NCI-H446 (cell line): ENCODE results near the gene ELANE.

Experiments
- DNase-seq, 2 experiments: peaks; one replicate each; lab custom pipeline; 2025; lab: John Stamatoyannopoulos, UW

ELANE gene

DNA sequence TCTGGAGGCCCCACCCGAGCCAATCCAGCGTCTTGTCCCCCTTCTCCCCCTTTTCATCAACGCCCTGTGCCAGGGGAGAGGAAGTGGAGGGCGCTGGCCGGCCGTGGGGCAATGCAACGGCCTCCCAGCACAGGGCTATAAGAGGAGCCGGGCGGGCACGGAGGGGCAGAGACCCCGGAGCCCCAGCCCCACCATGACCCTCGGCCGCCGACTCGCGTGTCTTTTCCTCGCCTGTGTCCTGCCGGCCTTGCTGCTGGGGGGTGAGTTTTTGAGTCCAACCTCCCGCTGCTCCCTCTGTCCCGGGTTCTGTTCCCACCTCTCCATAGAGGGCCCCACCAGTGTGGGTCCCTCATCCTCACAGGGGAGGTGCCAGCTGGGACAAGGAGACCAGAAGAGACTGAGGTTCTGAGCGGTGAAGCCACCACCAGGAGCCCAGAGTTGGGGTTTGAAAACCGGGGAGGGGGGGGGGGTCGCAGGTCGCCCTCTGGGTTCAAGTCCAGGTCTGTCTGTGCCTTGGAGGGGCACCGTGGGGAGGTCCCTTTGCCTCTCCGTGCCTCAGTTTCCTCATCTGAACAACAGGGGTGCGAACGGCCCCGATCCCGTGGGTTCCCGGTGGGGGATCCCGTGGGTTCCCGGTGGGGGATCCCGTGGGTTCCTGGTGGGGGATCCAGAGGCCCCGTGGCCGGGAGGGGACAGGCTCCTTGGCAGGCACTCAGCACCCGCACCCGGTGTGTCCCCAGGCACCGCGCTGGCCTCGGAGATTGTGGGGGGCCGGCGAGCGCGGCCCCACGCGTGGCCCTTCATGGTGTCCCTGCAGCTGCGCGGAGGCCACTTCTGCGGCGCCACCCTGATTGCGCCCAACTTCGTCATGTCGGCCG lies at the start of gene ELANE:
Gene ELANE, plus strand, starts transcription at position 168 of the 878 bp plus-strand sequence. Its CDS starts 26 bp downstream, at position 194.
- DNase-seq = no peak

DNA sequence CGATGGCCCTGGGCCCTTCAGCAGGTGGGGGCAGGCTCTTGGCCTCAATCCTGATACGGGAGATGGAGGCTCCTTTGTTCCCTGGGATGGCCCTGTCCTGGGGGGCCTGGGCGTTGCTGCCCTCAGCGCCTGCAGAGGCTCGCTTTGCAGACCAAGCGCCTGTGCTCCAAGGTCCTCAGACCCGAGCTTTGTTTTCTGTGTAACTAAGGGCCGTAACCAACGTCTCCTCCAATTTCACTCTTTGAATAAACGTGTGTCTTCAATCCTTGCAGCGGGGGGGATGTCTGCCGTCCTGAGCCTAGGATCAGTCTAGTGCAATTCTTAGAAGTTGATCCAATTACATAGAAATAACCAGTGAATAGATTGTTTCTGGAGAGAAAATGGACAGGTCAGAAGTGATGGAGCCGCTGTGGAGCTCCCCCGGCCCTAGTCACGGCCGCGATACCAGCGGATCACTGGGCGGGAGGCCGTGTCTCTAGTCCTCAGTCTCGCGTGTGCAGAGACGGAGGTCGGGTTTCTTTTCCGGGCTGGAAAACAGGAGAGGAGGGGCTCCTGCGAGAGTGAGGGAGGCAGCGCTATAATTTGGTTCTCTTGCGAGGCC lies 49.5 kb upstream of the ELANE start:
- no peak for DNase-seq

DNA sequence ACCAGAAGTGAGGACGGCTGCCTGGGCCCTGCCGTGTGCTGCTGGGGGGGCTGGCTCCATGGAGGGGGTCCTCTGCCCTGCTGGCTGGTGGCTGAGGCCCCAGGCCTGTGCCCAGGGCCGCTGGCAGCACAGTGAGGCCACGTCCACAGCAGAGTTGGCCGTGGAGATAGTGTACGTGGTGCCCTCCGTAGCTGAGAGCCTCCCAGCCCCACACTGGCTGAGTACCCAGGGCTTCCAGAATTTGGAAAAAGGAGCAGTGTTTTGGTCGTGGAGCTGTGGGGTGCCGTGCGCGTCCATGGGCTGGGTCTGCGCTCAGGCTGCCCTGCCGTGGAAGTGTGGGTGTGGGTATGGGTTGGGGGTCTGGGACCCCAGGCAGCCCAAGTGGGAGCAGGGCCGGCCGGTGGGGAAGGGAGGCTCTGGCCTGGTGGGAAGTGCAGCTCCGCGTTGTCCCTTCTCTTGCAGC lies 49.0 kb upstream of the ELANE start:
- no peak for DNase-seq

DNA sequence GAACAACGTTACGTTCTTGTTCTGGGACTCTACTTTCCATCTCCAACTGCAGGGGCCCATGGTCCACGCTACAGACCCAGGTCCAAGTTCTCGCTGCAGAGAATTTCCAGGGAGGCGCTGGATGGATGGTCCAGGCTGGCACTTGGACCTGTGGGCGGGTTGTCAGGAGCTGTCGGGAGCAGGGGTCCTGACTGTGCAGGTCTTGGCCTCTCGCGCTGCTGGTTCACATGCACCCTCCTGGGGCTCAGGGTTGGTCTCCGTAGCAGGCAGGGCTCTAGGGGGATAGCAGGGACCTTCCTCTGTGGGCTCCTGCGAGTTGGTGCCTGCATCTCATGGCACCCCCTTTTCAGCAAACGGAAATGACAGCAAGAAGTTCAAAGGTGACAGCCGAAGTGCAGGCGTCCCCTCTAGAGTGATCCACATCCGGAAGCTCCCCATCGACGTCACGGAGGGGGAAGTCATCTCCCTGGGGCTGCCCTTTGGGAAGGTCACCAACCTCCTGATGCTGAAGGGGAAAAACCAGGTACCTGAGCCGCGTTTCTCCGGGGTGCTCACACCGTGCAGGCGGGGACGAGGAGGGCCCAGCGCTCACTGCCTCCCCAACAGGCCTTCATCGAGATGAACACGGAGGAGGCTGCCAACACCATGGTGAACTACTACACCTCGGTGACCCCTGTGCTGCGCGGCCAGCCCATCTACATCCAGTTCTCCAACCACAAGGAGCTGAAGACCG lies 48.3 kb upstream of the ELANE start:
- no peak for DNase-seq

DNA sequence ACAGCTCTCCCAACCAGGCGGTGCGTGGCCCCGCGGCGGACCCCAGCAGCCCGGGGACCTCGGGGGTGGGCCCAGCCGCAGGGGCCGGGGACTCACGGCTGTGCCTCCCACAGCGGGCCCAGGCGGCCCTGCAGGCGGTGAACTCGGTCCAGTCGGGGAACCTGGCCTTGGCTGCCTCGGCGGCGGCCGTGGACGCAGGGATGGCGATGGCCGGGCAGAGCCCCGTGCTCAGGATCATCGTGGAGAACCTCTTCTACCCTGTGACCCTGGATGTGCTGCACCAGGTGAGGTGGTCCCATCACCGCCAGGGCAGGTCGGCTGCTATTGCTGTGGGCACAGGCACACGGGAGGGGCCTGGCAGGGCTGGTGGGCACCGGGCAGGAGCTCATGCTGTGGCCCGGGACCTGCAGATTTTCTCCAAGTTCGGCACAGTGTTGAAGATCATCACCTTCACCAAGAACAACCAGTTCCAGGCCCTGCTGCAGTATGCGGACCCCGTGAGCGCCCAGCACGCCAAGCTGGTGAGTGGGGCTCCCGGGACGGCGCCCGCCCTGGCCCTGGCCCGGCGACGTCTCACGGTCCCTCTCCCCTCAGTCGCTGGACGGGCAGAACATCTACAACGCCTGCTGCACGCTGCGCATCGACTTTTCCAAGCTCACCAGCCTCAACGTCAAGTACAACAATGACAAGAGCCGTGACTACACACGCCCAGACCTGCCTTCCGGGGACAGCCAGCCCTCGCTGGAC lies 47.5 kb upstream of the ELANE start:
- no peak for DNase-seq

DNA sequence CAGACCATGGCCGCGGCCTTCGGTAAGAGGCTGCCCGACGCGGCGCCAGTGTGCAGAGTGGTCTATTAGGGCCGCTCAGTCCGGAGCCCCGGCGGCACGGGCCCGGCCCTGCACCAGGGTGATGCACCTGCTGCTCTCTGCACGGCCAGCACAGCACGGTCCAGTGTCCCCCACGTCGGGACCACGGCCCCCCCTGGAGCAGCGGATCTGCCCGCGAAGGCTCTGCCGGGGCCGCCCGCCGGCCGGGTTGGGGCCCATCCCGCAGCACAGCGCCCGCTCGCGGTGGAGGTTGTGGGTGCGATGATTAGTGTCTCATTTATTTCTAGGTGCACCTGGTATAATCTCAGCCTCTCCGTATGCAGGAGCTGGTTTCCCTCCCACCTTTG lies 46.9 kb upstream of the ELANE start:
- DNase-seq = no peak

DNA sequence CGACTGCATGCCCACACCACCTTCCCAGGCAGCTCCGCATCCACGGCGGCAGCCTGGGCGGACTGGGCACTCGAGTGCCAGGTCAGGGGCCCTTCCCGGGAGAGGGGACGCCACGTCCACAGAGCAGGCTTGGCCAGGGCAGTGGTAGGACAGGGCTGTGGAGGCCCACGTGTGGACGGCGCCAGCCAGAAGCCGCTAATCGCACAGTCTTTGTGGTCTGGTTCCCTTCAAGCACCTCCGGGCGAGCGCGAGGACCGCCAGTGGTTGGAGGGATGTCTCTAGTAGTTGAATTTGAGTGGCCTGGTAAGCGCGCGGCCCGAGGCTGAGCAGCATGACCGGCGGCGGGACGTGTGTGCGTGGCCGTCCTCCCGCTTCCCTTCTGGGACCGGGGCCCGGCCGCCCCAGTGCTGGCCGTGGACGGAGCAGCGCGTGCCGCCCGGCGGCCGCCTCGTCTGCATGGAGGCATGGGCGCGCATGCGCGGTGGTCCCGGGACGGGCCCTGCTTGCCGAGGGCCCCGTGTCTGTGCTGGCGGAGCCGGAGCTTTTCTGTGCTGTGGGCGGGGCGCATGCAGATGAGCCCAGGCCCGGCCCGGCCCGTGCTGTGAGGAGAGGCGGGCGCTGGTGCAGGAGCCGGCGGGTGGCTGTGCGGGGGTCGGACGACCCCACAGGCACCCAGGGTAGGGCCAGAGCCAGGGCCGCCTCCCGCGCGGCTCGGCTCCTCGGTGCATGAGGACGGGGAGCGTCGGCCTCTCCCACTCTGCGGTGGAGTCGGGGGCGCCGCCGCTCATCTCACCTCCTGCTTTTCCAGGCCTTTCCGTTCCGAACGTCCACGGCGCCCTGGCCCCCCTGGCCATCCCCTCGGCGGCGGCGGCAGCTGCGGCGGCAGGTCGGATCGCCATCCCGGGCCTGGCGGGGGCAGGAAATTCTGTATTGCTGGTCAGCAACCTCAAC lies 46.2 kb upstream of the ELANE start:
- no peak for DNase-seq

DNA sequence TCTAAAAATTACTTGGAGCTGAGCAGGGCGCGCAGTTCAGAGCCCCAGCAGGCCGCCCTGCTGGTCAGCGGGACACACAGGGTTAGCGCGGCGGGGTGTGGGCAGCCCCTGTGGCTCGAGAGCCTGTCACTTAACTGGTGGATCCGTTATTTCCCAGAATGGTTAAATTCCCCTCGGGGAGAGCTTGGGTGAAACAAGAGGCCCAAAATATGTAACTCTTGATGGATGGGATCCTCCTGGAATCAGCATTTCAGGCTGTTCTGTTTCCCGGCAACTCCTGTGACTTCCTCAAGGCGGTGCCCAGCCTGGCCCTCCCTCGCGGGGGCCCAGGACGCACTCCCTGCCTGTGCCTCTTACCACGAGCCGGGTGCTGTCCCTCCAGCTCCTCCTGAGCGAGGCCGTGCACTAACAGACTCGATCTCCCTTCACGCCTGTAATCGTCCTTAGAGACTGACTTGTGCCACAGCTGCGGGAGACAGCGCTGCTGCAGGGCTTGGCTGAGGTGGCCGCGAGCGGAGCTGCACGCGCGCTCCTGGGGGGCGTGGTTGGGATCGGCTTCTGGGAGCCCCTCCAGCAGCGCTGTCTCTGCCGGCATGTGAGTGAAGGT lies 45.2 kb upstream of the ELANE start:
- no peak for DNase-seq

DNA sequence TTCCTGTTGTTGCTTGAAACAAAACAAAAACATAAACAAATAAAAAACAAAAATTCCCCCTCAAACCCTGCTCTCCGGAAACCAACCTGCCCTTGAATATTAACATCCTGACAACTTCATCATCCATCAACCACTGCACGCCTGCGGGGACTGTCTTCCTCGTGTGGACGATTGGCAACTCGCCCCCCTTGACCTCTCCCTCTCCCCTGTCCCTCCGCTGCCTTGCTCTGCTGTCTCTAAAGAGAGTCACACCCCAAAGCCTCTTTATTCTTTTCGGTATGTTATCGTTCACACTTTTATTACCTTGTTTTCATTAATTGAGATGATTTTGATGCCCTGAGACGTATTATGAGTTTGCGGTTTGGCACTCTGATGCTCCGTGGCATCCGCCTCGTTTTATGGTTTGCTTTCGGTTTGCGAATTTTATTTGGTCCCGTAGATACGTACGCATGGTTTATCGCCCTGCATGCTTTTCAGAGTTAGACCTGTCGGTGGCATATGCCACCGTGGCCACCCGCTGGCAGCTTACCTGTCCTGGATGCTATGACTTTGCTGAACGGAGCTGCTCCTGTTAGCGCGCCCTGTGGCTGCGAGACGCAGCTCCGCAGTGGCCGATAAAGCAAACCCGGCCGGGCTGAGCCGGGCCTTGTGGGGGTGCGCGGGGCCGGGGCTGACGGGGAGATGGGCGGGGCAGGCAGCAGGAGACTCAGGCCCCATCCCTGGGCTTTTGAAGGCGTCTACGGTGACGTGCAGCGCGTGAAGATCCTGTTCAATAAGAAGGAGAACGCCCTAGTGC lies 44.3 kb upstream of the ELANE start:
- no peak for DNase-seq

DNA sequence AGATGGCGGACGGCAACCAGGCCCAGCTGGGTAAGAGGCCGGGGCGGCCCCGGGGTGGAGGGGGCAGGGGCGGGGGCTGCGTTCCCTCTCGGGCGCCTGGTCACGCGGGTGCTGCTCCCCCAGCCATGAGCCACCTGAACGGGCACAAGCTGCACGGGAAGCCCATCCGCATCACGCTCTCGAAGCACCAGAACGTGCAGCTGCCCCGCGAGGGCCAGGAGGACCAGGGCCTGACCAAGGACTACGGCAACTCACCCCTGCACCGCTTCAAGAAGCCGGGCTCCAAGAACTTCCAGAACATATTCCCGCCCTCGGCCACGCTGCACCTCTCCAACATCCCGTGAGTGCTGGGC lies 43.7 kb upstream of the ELANE start:
- DNase-seq = no peak

DNA sequence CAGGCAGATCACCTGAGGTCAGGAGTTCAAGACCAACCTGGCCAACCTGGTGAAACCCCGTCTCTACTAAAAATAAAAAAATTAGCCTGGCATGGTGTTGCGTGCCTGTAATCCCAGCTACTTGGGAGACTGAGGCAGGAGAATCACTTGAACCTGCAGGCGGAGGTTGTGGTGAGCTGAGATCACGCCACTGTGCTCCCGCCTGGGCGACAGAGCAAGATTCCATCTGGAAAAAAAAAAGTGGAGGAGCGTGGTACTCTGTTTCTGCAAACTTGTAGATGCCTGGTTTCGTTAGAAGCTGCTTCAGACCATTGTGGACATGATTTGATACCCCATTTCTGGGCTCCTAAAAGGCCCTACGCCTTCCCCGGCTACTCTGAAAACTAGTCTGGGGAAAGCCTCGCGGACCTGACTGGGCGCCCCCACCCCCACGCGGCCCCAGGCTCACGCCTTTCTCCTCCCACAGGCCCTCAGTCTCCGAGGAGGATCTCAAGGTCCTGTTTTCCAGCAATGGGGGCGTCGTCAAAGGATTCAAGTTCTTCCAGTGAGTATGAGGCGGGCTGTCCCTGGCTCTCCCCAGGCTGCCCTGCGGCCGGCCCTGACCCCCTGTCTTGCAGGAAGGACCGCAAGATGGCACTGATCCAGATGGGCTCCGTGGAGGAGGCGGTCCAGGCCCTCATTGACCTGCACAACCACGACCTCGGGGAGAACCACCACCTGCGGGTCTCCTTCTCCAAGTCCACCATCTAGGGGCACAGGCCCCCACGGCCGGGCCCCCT lies 41.8 kb upstream of the ELANE start:
- DNase-seq = no peak

DNA sequence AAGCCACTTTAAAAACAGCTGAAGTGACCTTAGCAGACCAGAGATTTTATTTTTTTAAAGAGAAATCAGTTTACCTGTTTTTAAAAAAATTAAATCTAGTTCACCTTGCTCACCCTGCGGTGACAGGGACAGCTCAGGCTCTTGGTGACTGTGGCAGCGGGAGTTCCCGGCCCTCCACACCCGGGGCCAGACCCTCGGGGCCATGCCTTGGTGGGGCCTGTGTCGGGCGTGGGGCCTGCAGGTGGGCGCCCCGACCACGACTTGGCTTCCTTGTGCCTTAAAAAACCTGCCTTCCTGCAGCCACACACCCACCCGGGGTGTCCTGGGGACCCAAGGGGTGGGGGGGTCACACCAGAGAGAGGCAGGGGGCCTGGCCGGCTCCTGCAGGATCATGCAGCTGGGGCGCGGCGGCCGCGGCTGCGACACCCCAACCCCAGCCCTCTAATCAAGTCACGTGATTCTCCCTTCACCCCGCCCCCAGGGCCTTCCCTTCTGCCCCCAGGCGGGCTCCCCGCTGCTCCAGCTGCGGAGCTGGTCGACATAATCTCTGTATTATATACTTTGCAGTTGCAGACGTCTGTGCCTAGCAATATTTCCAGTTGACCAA lies 41.1 kb upstream of the ELANE start:
- no peak for DNase-seq

DNA sequence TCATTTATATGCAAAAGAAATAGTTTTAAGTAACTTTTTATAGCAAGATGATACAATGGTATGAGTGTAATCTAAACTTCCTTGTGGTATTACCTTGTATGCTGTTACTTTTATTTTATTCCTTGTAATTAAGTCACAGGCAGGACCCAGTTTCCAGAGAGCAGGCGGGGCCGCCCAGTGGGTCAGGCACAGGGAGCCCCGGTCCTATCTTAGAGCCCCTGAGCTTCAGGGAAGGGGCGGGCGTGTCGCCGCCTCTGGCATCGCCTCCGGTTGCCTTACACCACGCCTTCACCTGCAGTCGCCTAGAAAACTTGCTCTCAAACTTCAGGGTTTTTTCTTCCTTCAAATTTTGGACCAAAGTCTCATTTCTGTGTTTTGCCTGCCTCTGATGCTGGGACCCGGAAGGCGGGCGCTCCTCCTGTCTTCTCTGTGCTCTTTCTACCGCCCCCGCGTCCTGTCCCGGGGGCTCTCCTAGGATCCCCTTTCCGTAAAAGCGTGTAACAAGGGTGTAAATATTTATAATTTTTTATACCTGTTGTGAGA lies 40.5 kb upstream of the ELANE start:
- DNase-seq = no peak

DNA sequence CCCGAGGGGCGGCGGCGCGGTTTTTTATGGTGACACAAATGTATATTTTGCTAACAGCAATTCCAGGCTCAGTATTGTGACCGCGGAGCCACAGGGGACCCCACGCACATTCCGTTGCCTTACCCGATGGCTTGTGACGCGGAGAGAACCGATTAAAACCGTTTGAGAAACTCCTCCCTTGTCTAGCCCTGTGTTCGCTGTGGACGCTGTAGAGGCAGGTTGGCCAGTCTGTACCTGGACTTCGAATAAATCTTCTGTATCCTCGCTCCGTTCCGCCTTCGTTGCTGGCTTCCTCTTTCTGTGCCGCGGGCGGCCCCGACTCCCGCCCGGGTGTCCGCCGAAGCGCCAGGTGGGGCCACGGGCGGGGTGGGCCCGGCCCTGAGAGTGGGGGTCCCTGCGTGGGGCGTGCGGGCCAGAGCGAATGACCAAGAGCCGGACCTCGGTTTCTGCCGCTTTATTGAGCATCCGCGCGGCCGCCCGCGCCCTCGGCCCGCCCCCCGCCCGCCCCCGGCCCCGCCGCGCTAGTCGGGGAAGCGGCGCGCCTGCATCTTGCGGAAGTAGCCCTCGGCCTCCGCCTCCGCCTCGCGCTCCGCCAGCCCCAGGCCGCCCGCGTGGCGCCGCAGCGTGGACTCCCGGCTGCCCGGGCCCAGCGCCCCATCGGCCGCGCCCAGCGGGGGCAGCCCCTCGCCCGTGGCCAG lies 39.9 kb upstream of the ELANE start:
- no peak for DNase-seq

DNA sequence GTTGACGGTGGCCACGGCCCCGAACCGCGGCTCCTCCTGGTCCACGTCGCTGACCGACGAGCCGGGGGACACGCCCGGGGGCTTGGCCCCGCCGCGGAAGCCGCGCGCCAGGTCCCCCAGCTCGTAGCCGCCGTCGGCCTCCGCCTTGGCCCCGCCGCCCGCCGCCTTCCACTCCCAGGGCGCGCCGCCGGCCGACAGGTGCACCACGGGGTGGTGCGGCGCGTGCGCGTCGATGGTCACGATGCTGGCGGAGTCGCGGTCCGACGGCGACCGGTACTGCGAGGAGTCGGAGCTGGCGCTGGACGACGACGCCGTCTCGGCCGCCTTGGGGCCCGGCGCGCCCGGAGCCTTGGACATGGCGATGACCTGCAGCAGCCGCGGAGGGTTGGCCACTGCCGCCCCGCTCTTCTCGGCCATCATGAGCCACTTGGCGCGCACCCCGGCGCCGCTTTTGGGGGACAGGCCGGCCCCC lies 39.3 kb upstream of the ELANE start:
- DNase-seq = no peak

DNA sequence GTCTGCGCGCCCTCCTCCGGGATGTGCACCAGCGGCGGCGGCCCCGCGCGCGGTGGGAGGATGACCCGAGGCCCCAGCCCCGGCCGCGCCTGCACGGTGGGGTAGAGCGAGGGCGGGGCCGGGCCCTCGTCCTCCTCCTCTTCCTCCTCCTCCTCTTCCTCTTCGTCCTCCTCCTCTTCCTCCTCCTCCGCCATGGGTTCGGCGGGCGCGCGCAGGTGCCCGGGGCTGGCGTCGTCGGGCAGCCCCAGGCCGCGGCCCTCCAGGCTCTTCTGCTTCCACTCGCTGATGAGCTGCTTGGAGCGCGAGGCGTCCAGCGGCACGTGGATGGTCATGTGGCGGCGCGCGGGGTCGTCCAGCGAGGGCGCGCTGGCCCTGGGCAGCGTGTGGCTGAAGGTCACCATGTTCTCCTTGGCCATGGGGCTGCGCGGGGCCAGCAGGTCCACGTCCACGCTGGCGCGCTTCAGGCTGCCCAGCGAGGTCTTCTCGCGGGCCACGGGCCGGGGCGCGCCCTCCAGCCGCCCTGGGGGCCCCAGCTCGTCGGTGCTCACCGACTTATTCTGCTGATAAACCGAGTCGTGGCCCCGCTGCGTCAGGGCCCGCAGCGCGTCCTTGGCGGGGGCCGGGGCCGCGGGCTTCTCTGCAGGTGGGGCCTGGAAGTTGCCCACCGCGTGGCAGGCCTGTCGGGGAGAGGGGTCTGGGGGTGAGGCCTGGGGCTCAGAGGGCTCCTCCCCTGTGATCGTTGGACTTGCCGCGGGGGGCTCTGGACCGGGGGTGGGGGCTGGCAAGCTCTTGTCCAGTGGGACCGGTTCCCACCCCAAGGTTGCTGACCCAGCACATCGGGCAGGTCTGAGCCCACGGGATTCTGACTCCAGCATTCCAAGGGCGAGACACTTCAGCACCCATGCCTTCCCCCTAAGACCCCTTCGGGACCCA lies 38.6 kb upstream of the ELANE start:
- no peak for DNase-seq
